Choroid plexus epithelial cell (primary cell): Measurements from ENCODE around the gene GDF7.

ENCODE experiments used
- DNase-seq: peaks from one replicate; pipeline ENCODE4 v3.0.0-alpha.2; 2010; ENCODE audit warnings: low read depth
- H3K4me3 ChIP-seq: 2 replicates; pipeline ENCODE4 v1.5.1; 2011; ENCODE audit warnings: low read depth, mild to moderate bottlenecking, control low read depth, low read length, moderate library complexity
- TF ChIP-seq, protein P1 (sequence below): conservative IDR thresholded peaks from 2 replicates; pipeline ENCODE4 v1.5.1; 2011; ENCODE audit warnings: low read depth, mild to moderate bottlenecking, control low read depth, inconsistent platforms, low read length, moderate library complexity

Gene GDF7

DNA sequence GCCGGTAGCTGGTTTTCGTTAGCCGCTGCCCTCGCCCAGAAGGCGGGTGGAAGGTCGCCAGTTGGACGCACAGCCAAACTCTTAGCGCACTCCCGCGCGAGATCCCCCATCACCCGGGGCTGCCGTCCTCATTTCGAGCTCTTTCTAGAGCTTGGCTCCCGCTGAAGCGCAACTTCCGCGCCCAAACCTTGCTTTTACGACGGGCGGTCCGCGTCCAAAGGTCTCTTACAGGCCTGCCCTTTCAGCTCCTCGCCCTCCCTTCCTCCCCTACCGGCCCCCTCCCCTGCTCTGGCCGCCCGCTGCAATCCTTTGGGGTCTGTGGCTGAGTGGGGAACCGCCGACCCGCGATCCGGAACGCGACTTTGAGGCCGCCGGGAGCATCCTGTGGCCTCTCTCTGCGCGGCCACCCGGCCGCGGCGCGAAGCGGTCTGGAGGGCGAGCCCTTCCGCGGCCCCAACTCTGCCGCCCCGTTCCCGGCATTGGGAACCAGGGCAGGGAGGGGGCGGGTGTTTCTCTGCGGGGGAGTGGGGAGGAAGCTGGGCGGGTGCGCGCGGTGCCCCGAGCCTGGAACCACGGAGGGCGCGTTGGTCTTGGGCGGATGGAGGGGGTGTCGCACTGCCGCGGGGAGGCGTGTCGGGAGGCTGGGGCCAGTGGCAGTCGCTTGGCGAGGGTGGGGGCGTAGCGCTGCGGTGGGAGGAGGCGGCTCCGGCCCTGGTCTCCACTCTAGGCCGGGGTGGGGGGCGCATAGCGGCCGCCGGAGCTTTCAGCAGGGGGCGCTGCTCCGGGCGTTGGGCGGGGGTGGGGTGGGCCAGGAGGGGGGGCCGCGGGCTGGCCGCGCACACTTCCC, at the start of gene GDF7:
TSS of gene GDF7 (plus strand) at position 841 of the 847 bp plus-strand sequence. CDS start 96 bp downstream, outside the sequence.
- no peak for DNase-seq
- peak within 1 kb of the TSS; percentile 47 for H3K4me3 ChIP-seq
- TF ChIP-seq, protein P1, sequence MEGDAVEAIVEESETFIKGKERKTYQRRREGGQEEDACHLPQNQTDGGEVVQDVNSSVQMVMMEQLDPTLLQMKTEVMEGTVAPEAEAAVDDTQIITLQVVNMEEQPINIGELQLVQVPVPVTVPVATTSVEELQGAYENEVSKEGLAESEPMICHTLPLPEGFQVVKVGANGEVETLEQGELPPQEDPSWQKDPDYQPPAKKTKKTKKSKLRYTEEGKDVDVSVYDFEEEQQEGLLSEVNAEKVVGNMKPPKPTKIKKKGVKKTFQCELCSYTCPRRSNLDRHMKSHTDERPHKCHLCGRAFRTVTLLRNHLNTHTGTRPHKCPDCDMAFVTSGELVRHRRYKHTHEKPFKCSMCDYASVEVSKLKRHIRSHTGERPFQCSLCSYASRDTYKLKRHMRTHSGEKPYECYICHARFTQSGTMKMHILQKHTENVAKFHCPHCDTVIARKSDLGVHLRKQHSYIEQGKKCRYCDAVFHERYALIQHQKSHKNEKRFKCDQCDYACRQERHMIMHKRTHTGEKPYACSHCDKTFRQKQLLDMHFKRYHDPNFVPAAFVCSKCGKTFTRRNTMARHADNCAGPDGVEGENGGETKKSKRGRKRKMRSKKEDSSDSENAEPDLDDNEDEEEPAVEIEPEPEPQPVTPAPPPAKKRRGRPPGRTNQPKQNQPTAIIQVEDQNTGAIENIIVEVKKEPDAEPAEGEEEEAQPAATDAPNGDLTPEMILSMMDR, result peak; percentile 19

- no peak overlapping the region for H3K4me3 ChIP-seq
- TF ChIP-seq, protein P1, result peak; percentile 64
- peak; percentile 99 for DNase-seq
Observed at GRCh38 chr2:20617892-20618467, 49.0 kb upstream of the GDF7 start.

DNA sequence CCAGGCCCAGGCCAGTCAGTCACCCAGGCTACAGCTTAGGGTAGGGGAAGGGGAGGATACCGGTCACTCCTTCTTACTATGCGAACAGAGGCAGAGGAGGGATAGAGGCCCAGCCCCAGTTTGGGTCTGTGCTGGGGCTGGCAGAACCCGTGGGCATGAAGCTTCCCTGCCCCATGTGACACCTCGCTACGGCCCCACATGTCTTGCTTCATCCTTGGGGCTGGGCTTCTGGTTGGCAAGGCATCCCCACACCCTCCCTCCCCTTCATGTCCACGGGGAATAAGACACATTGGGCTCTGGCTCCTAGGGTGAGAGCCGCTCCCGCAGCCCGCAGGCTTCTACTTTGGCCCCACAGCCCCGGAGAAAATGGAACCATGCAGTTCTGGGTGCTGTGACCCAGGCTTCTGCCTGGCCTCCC, 48.5 kb upstream of the GDF7 start:
- TF ChIP-seq, protein P1, result no peak
- no peak for DNase-seq
- H3K4me3 ChIP-seq, result no peak overlapping the region

- TF ChIP-seq, protein P1, result no peak
- no peak overlapping the region for H3K4me3 ChIP-seq
- no peak for DNase-seq
Observed at GRCh38 chr2:20618886-20619521, 47.9 kb upstream of the GDF7 start.

DNA sequence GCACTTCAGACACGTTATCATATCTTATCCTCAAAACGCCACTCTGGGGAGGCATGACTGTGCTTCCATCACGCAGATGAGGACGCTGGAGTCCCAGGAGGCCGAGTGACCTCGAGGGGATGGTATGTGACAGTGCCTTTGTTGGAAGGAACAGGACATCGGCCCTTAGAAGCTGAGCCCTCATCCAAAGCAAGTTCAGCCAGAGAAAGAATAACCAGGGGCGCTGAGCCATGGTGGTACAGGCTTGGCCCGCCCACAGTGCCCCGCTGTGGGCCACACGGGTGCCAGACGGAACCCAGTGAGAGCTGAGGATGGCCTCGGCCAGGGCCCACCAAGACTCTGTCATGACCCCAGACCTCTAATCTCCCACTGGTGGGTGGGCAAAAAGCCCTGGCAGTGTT, 47.3 kb upstream of the GDF7 start:
- H3K4me3 ChIP-seq, result no peak overlapping the region
- no peak for DNase-seq
- TF ChIP-seq, protein P1, result no peak

DNA sequence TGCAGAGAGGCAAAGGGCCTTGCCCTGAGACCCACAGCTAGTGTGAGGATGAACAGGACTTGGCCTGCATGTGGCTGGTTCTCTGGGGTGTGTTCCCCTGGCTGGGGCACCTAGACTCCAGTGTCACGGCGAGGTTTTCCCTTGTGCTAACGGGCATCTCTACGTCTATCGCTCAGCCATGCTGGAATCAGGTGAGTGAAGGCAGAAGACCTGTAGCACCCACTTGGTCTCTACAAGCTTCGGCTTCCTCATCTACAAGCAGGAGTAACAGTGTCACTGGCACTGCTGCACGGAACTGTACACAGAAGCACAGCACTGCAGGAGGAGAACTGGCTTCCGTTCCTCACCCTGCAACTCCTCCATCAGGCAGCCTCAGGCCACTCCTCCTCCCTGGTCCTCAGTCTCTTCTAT, 46.7 kb upstream of the GDF7 start:
- TF ChIP-seq, protein P1, result no peak
- no peak overlapping the region for H3K4me3 ChIP-seq
- no peak for DNase-seq
